Stomach (tissue), 4 donors: Measurements from ENCODE around the gene CDC123.
"Not testable (repeated sequence)": the region's sequence is repeated elsewhere in the genome, so short reads cannot be mapped to it uniquely, and the experiment has no call there.

Experiments used
- CTCF ChIP-seq, 7 experiments: fragments of 450-650 bp in 4 of 7; fragments of 200-600 bp in 3 of 7; sonication (generic) in 3 of 7; IDR thresholded peaks; one replicate each; pipeline ENCODE4 v1.5.1; 2016 to 2019; ENCODE audit warnings: antibody characterized with exemption in 7 of 7, control low read depth in 2 of 7, mild to moderate bottlenecking in 1 of 7
- EP300 ChIP-seq: sonication (generic); formaldehyde crosslinking; IDR thresholded peaks from one replicate; pipeline ENCODE4 v1.6.1; 2017; ENCODE audit warnings: antibody characterized with exemption
- POLR2A ChIP-seq, 4 donors: fragments of 450-650 bp; IDR thresholded peaks; one replicate each; pipeline ENCODE4 v1.6.1; 2016; ENCODE audit warnings: antibody characterized with exemption in 4 of 4, control low read depth in 2 of 4, mild to moderate bottlenecking in 1 of 4, moderate library complexity in 1 of 4
- POLR2AphosphoS5 ChIP-seq, 3 donors: sonication (generic); formaldehyde crosslinking; IDR thresholded peaks; one replicate each; pipeline ENCODE4 v1.6.1; 2016; ENCODE audit warnings: antibody characterized with exemption in 3 of 3

- TF ChIP-seq CTCF (IDR thresholded peaks at IDR 0.05); EP300; POLR2A (IDR thresholded peaks at IDR 0.05); POLR2AphosphoS5 (IDR thresholded peaks at IDR 0.05): not testable (repeated sequence)
Measured at GRCh38 chr10:12234687-12235086, 38.7 kb downstream of the CDC123 start.
